ENCODE results near the gene NEBL.

The NEBL gene

GRCh38 chr10:20797290-20797689, 99.8 kb downstream of the NEBL start:
- no peak overlapping the region for H3K4me3 ChIP-seq (IDR thresholded peaks at IDR 0.05; ENCODE audit: insufficient read depth, low read depth, low read length)
- H3K79me2 ChIP-seq (ENCODE audit: insufficient read depth, low read depth) = no peaks in the 10 kb centered on the region
- no peak overlapping the region for H2AFZ ChIP-seq (ENCODE audit: low read depth)
- H3K27me3 ChIP-seq (ENCODE audit: insufficient read depth, low read depth) = no peaks in the 10 kb centered on the region
- TF ChIP-seq CTCF (conservative IDR thresholded peaks at IDR 0.05; ENCODE audit: low read depth, low read length) = no peak
- no peak overlapping the region for H3K4me2 ChIP-seq
- H3K27ac ChIP-seq = no peak overlapping the region
- no peak overlapping the region for H3K9ac ChIP-seq
- no peaks in the 10 kb centered on the region for H4K20me1 ChIP-seq (ENCODE audit: insufficient read depth)
- H3K36me3 ChIP-seq (ENCODE audit: insufficient read depth) = no peaks in the 10 kb centered on the region
- no peaks in the 10 kb centered on the region for H3K4me1 ChIP-seq (ENCODE audit: low read depth, poor library complexity, severe bottlenecking)

- no peak overlapping the region for H3K9ac ChIP-seq
- H3K36me3 ChIP-seq (ENCODE audit: insufficient read depth) = no peaks in the 10 kb centered on the region
- H3K4me2 ChIP-seq = no peak overlapping the region
- H3K79me2 ChIP-seq (ENCODE audit: insufficient read depth, low read depth) = no peaks in the 10 kb centered on the region
- H3K27me3 ChIP-seq (ENCODE audit: insufficient read depth, low read depth) = no peaks in the 10 kb centered on the region
- no peaks in the 10 kb centered on the region for H4K20me1 ChIP-seq (ENCODE audit: insufficient read depth)
- H2AFZ ChIP-seq (ENCODE audit: low read depth) = no peak overlapping the region
- H3K4me1 ChIP-seq (ENCODE audit: low read depth, poor library complexity, severe bottlenecking) = no peaks in the 10 kb centered on the region
- no peak for TF ChIP-seq CTCF (conservative IDR thresholded peaks at IDR 0.05; ENCODE audit: low read depth, low read length)
- no peak overlapping the region for H3K27ac ChIP-seq
- no peak overlapping the region for H3K4me3 ChIP-seq (IDR thresholded peaks at IDR 0.05; ENCODE audit: insufficient read depth, low read depth, low read length)
These were observed 101.7 kb downstream of the NEBL start for GRCh38 chr10:20795391-20795790.

GRCh38 chr10:20785174-20785573, 111.9 kb downstream of the NEBL start:
- H3K79me2 ChIP-seq (ENCODE audit: insufficient read depth, low read depth) = no peaks in the 10 kb centered on the region

GRCh38 chr10:20778008-20778757, 118.9 kb downstream of the NEBL start:
- no peaks in the 10 kb centered on the region for H3K36me3 ChIP-seq (ENCODE audit: insufficient read depth)
- TF ChIP-seq CTCF (conservative IDR thresholded peaks at IDR 0.05; ENCODE audit: low read depth, low read length) = no peak
- H3K27me3 ChIP-seq (ENCODE audit: insufficient read depth, low read depth) = no peaks in the 10 kb centered on the region
- H2AFZ ChIP-seq (ENCODE audit: low read depth) = no peak overlapping the region
- H3K9ac ChIP-seq = no peak overlapping the region
- no peak overlapping the region for H3K27ac ChIP-seq
- no peak overlapping the region for H3K4me2 ChIP-seq
- H4K20me1 ChIP-seq (ENCODE audit: insufficient read depth) = no peaks in the 10 kb centered on the region
- no peaks in the 10 kb centered on the region for H3K4me1 ChIP-seq (ENCODE audit: low read depth, poor library complexity, severe bottlenecking)
- no peaks in the 10 kb centered on the region for H3K79me2 ChIP-seq (ENCODE audit: insufficient read depth, low read depth)
- no peak overlapping the region for H3K4me3 ChIP-seq (IDR thresholded peaks at IDR 0.05; ENCODE audit: insufficient read depth, low read depth, low read length)

More at GRCh38 chr10:20785174-20785573, 111.9 kb downstream of the NEBL start:
- Histone ChIP-seq H3K27ac (no peak overlapping the region), H2AFZ (ENCODE audit: low read depth) (no peak overlapping the region), H3K36me3 (ENCODE audit: insufficient read depth) (no peaks in the 10 kb centered on the region), H4K20me1 (ENCODE audit: insufficient read depth) (no peaks in the 10 kb centered on the region), H3K4me1 (ENCODE audit: low read depth, poor library complexity, severe bottlenecking) (no peaks in the 10 kb centered on the region), H3K9ac (no peak overlapping the region), H3K4me3 (IDR thresholded peaks at IDR 0.05; ENCODE audit: insufficient read depth, low read depth, low read length) (no peak overlapping the region), H3K4me2 (no peak overlapping the region), H3K27me3 (ENCODE audit: insufficient read depth, low read depth) (no peaks in the 10 kb centered on the region)
- TF ChIP-seq CTCF (conservative IDR thresholded peaks at IDR 0.05; ENCODE audit: low read depth, low read length) = no peak

Measured in KMS-11 (cell line).